Measurements from ENCODE around the gene COX20.

DNA sequence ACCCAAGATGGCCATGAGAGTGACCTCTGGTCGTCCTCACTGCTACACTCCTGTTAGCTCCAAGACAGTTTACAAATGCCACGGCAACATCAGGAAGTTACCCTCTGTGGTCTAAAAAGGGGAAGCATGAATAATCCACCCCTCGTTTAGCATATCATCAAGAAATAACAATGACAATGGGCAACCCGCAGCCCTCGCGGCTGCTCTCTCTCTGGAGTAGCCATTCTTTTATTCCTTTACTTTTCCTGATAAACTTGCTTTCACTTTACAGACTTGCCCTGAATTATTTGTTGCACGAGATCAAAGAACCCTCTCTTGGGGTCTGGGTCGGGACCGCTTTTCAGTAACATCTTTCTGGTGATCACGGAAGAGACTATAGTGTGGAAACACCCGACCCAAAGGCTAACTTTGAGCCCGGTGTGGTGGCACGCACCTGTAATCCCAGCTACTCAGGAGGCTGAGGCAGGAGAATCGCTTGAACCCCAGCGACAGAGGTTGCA lies 19.8 kb upstream of the COX20 start:
- TF ChIP-seq, protein P1, sequence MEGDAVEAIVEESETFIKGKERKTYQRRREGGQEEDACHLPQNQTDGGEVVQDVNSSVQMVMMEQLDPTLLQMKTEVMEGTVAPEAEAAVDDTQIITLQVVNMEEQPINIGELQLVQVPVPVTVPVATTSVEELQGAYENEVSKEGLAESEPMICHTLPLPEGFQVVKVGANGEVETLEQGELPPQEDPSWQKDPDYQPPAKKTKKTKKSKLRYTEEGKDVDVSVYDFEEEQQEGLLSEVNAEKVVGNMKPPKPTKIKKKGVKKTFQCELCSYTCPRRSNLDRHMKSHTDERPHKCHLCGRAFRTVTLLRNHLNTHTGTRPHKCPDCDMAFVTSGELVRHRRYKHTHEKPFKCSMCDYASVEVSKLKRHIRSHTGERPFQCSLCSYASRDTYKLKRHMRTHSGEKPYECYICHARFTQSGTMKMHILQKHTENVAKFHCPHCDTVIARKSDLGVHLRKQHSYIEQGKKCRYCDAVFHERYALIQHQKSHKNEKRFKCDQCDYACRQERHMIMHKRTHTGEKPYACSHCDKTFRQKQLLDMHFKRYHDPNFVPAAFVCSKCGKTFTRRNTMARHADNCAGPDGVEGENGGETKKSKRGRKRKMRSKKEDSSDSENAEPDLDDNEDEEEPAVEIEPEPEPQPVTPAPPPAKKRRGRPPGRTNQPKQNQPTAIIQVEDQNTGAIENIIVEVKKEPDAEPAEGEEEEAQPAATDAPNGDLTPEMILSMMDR (conservative IDR thresholded peaks at IDR 0.05 in 1 of 2, IDR thresholded peaks at IDR 0.05 in 1 of 2; ENCODE audit: low read depth in 1 of 2, low read length in 2 of 2), result no peak
- no peak for TF ChIP-seq EZH2 (IDR thresholded peaks at IDR 0.05; ENCODE audit: low read length, missing control alignments)

All from fibroblast of lung (primary cell).